Aortic smooth muscle cell (primary cell): ENCODE measurements around the gene GPR33. TPM values are rescaled to one million over a fixed set of nuclear protein-coding genes. Genes with fewer than 3 reads are reported as not detected.

ENCODE experiments used
- total RNA-seq: library from RNA; depleted of rRNA; stranded (reverse); fragments of >200 nt; gene quantifications from 2 replicates; pipeline ENCODE4 v1.2.3, GENCODE V29; 2014

GPR33 gene, protein sequence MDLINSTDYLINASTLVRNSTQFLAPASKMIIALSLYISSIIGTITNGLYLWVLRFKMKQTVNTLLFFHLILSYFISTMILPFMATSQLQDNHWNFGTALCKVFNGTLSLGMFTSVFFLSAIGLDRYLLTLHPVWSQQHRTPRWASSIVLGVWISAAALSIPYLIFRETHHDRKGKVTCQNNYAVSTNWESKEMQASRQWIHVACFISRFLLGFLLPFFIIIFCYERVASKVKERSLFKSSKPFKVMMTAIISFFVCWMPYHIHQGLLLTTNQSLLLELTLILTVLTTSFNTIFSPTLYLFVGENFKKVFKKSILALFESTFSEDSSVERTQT
- total RNA-seq = not detected in 2 replicates

DNA sequence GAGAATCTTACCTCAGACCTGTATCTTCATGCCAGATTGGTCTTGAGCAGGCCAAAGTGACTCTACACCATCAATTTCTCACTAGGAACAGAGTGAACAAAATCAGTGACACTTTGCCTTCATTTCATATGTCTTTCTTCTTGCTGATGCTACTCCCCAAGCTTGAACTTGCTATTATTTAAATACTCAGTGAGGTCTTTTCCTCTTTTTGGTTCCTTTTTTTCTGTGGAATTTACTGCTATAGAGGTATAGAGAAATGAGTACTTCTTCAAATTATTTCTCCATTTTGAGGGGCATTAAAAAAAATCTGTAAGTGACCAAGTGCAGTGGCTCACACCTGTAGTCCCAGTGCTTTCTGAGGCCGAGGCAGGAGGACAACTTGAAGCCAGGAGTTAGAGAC lies at the start of gene GPR33:
TSS of gene GPR33 (minus strand) at position 154 of the 400 bp plus-strand sequence. CDS start 4,074 bp downstream, outside the sequence.

DNA sequence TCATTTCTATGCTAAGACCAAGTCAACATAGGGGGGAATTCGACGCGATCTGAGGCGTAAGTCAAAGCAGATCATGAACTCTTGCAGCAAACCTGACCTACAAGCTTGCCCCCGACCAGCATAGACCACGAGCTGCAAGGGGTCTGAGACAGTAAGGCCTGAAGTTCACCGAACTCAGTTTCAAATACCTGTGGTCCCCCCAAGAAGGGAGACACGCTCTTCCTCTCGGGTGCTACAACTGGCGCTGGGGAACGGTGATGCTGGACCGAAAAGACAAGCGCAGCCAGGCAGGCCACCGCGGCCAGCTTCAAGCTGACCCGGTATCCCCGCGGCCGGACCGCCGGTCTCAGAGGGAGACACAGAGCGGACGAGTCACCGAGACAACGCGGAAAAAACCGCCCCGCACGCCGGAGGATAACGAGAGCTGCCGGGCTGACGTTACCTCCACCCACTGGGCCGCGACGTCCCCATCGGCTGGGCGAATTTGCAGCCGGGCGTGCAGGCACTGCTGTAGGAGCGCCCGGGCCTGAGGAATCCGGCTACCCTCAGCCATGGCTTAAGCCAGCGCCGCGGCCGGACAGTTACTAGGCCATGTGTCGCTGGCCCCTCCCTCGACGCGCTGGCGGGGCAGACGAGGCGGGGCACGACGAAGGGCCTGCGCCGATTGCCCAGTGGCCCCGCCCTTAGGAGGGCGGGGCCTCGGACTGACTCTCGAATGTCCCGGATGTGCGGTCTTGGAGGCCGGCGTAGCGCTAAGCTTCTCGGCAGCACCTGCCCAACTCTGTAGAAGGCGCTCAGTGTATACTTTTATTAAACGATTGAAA lies 30.8 kb downstream of the GPR33 start, which contains the start of gene DTD2:
TSS of gene DTD2 (minus strand) at position 666 of the 824 bp plus-strand sequence. CDS start at position 553, 113 bp downstream.

Other genes starting within 250 kb of the GPR33 start
- gene HEATR5A, start 67.5 kb downstream of the GPR33 start, total RNA-seq = 62.0 and 76.5 TPM in 2 replicates
- gene DTD2, start 30.5 kb downstream of the GPR33 start, total RNA-seq = 38.9 and 41.1 TPM in 2 replicates
- gene NUBPL, start 73.4 kb upstream of the GPR33 start, total RNA-seq = 11.1 TPM in 2 replicates